Fibroblast of skin of abdomen (primary cell): Measurements from ENCODE around the gene ASIC3.
"Not testable (repeated sequence)": the region's sequence is repeated elsewhere in the genome, so short reads cannot be mapped to it uniquely, and the experiment has no call there.

Experiments
- DNase-seq: peaks from one replicate; pipeline ENCODE4 v3.0.0-alpha.2; 2013

The ASIC3 gene

DNA sequence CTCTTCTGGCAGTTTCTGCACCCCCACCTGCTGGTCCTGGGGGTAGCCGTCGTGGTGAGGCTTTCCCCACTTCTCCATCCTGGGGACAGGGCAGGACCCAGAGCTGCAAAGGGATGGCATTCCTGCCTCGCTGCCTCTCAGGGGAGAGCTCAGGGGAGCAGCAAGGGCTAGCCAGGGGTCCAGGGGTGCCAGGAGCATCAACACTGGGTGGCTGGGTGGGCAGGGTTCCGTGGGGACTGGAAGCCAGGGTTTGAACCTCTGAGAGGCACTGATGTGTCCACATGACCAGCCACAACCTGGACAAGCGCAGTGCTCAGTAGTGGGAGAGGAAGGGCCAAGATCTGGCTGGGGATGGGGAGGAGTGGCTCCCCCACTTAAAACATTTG lies 14.5 kb upstream of the ASIC3 start:
- no peak for DNase-seq

DNA sequence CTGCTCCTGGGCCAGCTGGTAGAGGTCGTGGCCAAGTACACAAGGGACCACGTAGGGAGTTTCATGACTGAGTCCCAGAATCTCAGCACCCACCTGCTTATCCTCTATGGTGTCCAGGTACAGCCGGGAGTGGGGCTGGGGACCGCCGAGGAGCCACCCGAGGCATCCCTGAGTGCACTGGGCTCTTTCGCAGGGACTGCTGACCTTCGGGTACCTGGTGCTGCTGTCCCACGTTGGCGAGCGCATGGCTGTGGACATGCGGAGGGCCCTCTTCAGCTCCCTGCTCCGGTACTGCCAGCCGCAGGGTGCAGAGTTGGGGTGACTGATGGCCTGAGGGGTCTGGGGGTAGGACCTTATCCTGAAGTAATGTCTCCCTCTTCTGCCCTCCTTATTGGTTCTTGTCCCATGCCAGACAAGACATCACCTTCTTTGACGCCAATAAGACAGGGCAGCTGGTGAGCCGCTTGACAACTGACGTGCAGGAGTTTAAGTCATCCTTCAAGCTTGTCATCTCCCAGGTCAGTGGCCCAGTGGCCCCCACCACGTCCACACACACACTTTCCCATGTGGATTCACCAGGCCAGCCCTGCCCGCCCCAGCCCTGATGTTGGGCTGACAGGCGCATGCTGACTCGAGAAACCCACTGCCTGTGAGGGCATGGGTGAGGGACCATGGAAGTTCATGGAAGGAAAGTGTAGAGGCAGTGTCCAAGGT lies 13.9 kb upstream of the ASIC3 start:
- DNase-seq: no peak

DNA sequence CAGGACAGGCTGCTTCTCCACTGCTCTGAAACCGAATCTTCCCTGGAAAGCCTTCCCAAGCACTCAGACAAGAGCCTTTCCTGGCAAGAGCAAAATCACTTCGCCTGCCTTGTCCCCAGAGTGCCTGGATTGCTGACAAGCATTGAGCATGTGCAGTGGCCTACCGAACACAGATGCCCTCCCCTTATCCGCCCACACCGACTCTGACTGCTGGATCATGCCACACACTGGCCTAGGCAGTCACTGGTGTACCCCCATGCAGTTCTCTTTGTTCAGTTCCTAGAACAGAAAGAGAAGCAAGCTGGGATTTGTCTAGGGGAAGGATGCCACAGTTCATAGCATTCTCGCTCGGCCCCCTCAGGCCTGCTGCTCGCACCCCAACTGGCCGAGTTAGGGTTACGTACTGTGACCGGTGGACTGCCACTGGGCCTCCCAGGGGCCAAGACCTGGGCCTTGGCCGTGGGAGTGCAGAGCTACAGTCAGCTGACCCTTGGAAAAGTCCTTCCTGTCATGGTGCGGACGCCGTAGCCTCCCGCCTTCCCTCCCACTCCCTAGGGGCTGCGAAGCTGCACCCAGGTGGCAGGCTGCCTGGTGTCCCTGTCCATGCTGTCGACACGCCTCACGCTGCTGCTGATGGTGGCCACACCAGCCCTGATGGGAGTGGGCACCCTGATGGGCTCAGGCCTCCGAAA lies 13.2 kb upstream of the ASIC3 start:
- no peak for DNase-seq

DNA sequence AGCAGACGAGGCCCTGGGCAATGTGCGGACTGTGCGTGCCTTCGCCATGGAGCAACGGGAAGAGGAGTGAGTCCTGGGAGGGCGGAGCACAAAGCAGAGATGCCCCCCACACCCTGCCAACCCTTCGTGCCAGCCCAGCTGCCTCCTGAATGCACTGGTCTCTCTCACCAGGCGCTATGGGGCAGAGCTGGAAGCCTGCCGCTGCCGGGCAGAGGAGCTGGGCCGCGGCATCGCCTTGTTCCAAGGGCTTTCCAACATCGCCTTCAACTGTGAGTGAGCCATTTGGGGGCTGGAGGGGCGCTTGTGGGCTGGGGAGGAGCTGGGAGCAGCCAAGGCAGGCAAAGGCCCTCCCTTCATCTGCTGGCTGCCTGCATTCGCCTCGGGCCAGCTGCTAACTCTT lies 12.4 kb upstream of the ASIC3 start:
- DNase-seq: no peak

DNA sequence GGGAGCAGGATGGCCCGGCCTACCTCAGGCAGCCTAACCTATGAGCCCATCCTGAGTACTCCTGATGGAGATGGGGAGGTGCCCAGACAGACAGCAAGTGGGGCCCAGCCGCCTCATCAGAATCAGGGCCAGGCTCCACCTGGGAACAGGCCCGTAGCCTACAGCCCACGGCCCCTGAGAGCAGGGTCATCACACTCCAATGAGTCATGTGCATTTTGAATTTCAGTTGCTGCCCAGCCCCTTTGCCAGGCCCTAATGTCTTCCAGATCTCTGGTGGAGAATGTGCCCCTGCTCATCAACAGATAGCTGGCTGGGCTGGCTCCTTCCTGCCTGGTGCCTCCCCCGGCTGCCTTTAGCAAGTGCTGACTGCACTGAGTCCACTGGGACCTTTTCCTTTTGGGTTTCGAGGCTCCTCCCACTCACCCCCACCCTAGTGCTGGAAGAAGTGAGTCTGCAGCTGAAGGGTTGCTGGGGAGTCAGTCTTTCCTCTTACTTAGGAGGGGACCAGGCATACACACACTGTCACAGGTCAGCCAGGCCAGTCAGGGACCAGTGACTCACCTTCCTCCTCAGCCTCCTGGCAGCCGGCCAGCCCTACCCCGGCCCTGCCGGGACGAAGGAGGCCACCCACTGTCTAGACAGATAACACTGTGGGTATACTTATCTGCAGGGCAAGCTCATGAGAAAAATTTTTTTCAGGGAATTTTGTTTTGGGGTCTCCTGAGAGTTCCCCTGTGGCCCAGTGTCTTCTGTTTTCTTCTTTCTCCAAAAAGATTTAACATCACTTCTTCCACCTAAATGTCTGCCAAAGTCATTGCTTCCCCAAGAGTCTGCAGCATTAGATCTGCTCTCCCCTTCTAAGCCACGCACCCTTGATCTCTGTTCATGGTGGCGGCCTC lies 9.1 kb upstream of the ASIC3 start:
- DNase-seq: peak; percentile 89

DNA sequence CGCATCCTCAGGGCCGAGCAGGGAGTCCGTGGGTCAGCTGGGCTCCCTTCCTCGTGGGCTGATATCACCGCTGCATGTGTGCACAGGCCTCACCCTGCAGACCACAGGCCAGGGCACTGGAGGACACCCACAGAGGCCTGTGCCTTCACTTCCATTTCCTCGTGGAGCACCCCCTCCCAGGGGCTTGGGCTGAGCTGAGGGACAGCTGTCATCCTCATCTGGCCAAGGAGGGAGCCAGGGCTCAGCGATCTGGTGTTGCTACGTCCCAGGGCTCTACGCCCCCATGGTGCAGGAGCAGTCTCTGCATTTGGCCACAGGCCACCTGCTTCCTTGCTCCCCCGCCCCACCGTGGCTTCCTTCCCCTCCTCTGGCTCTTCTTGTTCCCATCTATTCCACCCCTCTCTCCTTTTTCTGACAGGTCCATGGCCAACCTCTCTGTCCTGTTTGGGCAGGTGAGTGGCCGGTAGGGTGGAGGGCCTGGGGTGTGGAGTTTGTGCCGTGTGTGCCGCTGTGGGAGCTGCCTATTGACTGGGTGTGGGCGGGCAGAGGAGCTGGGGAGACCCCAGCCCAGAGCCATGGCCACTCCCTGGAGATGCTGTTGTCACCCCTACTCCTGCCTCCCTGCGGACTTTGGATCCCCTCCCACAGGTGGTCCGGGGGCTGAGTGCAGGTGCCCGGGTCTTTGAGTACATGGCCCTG lies 8.3 kb upstream of the ASIC3 start:
- no peak for DNase-seq

DNA sequence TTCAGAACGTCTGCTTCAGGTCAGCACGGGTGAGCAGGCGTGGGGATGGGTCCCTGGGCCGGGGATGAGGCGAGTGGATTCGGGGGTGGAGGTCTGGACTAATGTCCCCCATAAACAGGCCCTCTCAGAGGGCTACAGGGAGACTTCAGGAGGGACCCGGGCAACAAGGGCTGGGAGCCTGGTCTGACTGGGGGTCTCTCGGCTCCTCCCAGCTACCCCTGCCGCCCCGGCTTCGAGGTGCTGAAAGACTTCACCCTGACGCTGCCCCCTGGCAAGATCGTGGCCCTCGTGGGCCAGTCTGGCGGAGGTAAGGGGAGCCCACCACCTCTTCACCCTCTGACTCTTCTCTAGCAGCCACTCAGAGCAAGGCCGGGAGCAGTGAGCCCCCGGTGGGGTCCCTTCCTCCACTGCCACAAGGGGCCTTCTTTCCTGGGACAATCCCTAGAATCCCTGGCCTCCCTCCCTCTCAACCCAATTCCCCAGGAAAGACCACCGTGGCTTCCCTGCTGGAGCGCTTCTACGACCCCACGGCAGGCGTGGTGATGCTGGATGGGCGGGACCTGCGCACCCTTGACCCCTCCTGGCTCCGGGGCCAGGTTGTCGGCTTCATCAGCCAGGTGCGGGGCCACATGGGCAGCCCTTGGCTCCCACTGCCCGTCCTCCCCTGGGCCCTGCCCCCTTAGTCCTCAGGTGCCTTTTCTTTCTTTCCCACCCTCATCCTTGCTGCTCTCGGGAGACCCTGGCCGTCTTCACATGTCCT lies 7.5 kb upstream of the ASIC3 start:
- DNase-seq: no peak

DNA sequence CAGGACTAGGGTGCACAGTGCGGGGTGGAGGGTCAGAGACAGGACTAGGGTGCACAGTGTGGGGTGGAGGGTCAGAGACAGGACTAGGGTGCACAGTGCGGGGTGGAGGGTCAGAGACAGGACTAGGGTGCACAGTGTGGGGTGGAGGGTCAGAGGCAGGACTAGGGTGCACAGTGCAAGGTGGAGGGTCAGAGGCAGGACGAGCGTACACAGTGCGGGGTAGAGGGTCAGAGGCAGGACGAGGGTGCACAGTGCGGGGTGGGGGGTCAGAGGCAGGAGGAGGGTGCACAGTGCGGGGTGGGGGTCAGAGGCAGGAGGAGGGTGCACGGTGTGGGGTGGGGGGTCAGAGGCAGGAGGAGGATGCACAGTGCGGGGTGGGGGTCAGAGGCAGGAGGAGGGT lies 4.9 kb upstream of the ASIC3 start:
- DNase-seq: not testable (repeated sequence)

DNA sequence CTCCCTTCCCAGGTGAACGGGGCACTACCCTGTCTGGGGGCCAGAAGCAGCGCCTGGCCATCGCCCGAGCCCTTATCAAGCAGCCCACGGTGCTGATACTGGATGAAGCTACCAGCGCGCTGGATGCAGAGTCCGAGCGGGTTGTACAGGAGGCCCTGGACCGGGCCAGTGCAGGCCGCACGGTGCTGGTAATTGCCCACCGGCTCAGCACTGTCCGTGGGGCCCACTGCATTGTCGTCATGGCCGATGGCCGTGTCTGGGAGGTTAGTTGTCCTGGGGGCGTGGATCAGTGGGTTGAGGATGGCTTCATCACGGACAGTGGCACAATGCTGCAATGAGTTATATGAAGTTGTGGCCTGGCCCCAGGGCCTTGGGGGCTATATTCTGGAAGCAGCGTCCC lies 4.4 kb upstream of the ASIC3 start:
- DNase-seq: no peak

DNA sequence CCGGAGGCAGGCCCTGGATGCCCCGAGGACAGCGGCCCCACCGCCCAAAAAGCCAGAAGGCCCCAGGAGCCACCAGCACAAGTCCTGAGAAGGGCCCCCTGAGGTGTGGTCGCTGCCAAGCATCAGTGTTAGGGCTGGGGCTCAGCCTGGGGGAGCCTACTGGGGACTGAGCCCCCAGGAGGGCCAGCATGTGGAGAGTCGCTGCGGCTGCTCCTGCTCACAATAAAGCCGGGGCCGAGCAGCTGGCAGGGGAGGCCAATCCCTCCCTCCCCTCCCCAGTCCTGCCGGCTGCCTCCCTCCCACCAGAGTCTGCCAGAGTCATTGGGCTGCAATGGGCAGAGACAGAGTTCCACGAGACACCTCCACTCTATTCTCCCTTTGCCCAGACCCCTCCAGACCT lies 3.1 kb upstream of the ASIC3 start:
- no peak for DNase-seq

DNA sequence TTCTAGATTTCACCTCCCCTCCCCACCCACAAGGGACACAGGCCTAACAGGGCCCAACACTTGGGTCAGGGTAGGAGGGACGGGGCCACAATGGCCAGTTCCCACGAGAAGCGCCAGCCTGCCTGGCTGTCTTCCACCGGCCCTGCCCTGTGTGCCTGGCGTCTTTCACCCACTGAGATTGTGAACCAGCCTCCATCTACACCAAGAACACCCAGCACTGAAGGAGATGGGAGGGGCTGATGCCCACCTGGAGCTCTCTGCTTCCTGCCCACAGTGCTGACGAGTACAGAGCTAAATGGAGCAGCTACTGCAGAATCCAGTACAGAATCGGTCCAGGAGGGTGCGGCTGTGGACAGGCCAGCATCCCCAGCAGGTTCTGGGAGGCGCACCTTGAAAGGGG lies 2.4 kb upstream of the ASIC3 start:
- no peak for DNase-seq

DNA sequence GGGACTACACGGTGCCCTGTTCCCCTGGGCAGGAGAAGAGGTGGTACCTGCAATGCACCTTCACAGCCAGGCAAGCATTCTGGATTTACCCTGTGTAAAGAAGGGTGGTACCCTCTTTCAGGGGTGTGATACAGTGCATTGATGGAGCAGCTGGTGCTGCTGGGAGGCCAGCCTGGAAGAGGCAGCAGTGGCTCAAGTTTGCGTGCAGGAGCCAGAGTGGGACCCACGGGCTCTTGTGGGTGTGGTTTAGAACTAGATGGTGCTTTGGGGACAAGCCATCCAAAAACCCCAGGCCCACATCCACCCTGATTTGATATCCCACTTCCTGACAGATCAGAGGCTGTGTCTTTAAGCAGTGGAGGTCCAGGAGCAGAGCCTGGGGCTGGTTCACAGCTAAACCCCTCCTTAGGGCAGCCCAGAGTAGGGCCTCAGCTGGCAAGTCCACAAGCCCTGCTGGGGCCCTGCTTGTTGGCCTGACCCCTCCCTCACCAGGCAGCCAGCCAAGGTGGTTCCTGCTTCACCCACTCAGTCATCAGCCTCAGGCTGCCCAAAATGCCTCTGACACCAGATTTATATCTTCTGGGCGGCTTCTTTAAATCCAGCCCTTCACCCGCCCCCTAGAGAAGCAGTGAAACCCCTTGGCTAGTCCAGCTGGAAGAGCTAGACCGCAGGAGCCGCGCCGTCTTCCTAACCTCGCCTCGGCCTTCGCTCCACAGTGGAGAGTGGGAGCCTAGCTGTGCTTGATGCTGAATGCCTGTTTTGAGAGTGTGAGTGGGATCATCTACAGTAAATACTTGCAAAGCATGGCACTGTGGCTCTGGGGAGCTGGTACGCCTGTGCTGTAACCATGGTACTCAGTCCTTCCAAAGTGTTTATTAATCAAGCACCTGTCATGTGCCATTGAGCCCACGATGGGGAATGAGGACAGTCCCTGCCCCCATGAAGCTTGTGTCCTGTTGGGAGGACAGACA lies 1.4 kb upstream of the ASIC3 start:
- peak; percentile 69 for DNase-seq

DNA sequence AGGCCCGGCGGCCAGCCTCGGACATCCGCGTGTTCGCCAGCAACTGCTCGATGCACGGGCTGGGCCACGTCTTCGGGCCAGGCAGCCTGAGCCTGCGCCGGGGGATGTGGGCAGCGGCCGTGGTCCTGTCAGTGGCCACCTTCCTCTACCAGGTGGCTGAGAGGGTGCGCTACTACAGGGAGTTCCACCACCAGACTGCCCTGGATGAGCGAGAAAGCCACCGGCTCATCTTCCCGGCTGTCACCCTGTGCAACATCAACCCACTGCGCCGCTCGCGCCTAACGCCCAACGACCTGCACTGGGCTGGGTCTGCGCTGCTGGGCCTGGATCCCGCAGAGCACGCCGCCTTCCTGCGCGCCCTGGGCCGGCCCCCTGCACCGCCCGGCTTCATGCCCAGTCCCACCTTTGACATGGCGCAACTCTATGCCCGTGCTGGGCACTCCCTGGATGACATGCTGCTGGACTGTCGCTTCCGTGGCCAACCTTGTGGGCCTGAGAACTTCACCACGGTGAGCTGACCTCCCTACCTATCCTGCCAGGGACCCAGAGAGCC lies 656 bp downstream of the ASIC3 start:
- no peak for DNase-seq

DNA sequence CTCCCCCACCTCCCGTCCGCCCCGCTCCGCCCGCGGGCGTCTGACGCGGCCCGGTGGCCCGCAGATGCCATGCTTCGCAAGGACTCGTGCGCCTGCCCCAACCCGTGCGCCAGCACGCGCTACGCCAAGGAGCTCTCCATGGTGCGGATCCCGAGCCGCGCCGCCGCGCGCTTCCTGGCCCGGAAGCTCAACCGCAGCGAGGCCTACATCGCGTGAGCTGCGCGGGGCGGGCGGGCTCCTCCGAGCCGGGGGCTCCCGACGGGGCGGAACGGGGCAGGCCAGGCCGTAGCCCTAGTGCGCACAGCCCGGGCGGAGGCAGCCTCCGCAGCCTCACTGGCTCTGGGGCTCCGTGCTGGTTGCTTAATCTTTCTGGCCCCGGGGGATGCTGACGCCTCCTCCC lies 2.8 kb downstream of the ASIC3 start:
- DNase-seq: peak; percentile 59

DNA sequence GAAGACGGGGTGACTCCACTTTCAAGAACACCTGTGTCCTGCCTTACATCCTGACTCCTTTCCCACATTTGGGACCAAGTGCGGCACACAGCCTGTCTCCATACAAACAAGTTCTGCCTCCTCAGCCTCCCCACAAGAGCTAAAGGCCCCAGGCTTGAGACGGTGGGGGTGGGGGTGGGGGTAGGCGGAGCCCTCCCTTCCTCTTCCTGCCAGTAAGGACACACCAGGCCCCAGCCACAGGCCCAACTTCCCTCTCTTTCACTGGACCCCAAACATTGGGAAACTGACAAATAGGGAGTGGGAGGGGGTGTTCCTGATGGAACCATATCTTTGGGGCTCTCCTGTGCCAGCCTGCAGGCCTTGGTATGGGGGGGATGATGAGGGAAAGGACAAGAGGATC lies 4.8 kb downstream of the ASIC3 start:
- no peak for DNase-seq

DNA sequence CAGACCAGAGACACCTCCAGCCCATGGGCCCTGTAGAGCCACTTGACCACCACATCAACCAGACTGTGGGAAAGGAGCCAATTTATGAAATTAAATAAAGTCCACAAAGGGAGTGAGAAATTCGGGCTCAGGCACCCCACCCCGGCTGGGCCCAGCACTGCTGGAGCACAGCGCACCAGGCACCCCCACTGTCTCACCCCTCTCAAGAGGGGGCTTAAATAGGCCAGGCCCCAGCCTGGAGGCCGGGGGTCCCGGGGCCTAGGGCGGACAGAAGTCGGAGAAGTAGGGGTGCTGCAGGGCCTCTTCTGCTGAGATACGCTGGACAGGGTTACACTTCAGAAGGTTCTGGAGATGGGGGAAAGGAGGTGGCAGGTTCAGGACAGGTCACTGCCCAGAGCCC lies 5.4 kb downstream of the ASIC3 start:
- DNase-seq: no peak

DNA sequence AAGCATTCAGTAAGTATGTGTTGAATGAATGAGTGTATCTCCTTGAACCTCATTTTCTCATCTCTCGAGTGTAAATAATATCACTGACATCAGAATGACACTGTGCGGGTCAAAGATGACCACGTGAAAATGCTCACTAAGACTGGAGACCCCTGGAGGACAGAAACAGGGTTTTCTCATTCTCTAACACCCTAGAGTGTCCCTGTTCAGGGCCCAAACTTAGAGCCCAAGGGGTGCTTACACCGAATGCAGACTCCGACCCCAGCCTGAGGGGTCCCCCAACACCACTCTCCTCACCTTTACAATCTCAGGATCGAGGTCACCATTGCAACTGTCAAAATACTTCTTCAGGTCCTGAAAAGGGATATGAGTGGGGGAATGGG lies 7.9 kb downstream of the ASIC3 start:
- no peak for DNase-seq

DNA sequence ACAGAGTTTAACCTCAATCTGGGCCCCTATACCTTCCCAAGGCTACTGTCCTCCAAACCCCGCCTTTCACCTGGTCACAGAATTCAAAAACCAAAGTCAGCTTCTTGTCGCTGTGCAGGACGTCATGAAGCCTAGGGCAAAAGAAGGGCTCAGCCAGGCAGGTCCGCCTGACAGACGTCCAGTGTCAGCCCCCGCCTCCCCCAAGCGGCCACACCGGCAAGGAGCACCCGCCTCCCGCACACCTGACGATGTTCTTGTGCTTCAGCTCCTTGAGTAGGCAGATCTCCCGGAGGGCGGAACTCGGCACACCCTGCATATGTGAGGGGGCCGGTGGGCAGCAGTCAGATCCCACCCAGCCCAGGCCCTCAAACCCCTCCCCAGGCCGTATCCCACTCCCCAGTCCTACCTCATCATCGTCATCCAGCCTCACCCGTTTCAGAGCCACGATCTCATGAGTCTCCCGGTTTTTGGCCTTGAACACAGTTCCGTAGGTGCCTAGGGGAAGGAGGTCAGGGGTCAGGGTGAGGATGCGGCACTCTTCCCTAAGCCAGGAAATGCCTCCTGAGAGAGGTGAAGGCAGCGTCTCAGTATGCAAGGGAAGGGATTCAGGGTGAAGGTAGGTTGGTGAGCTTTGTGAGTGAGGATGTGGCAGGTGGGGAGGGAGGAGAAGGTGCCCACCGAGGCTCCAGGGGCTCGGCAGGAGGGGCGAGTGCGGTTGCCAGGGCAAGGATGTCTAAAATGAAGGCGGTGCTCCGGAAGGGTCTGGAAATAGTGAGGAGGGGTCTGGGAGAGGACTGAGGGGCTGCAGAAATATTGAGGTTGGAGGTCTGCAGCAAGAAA lies 8.6 kb downstream of the ASIC3 start:
- no peak for DNase-seq

DNA sequence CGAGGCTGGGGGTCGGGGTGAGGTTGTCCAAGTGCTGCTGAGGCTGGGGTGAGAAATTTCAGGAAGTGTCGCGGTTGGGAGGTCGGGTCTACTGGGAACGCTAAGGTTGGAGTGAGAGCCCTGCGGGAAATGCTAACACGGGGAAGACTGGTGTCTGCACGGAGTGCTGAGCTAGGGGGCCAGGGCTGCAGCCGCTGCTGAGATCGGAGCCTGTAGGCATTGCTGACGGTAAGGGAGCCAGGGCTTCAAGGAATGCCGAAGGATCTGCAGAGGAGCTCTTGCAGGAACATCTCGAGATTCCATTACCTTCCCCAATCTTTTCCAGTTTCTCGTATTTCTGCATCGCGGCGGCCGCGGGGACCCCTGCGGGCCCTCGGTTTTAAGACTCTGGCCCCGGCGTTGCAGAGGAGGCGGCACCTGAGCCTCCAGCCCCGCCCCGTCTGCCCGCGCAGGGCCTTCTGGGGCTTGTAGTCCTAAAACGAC lies 9.2 kb downstream of the ASIC3 start, which contains the start of gene CDK5:
CDK5 (minus strand) TSS at position 392 of the 483 bp plus-strand sequence; CDS start at position 343, 49 bp downstream.
- DNase-seq: no peak
